Measurements from ENCODE around the gene ABCA9. TPM values are rescaled to one million over a fixed set of nuclear protein-coding genes. Genes with fewer than 3 reads are reported as not detected.

Gene ABCA9
- total RNA-seq, 4 donors from 2014 or later = 4.5 to 10.3 (median 7.7) TPM

- H3K4me3 ChIP-seq (ENCODE audit: low read depth, poor library complexity, severe bottlenecking) = no peak overlapping the region
- no peak for TF ChIP-seq POLR2A (IDR thresholded peaks at IDR 0.05)
- no peak for TF ChIP-seq CTCF (IDR thresholded peaks at IDR 0.05)
- intact Hi-C loops (cut with DNase I; ENCODE audit: low total_unique reads) = no loop called here
- WGBS, 2 donors = 80 to 81% methylated on average over 1 of the region's 1 CpG
- DNase-seq (ENCODE audit: low spot score in 2 of 2) = no peak
Measured at GRCh38 chr17:69096541-69096940, 35.8 kb upstream of the ABCA9 start.

- intact Hi-C loops (cut with DNase I; ENCODE audit: low total_unique reads) = no loop called here
- TF ChIP-seq POLR2A (IDR thresholded peaks at IDR 0.05) = no peak
- TF ChIP-seq CTCF (IDR thresholded peaks at IDR 0.05) = no peak
- WGBS, 2 donors = 90 to 98% methylated on average over 2 of the region's 2 CpGs
- no peak for DNase-seq (ENCODE audit: low spot score in 2 of 2)
- H3K4me3 ChIP-seq (ENCODE audit: low read depth, poor library complexity, severe bottlenecking) = no peak overlapping the region
Measured at GRCh38 chr17:69093995-69094394, 33.3 kb upstream of the ABCA9 start.

GRCh38 chr17:69093279-69093789 is 32.6 kb upstream of the ABCA9 start:
- no peak for DNase-seq (ENCODE audit: low spot score in 2 of 2)
- WGBS, 2 donors = 66 to 73% methylated on average over 8 of the region's 8 CpGs

GRCh38 chr17:69090365-69090764 is 29.6 kb upstream of the ABCA9 start:
- no peak overlapping the region for H3K4me3 ChIP-seq (ENCODE audit: low read depth, poor library complexity, severe bottlenecking)
- DNase-seq (ENCODE audit: low spot score in 2 of 2) = no peak
- no peak for TF ChIP-seq POLR2A (IDR thresholded peaks at IDR 0.05)
- TF ChIP-seq CTCF (IDR thresholded peaks at IDR 0.05) = no peak
- intact Hi-C loops (cut with DNase I; ENCODE audit: low total_unique reads) = no loop called here
- WGBS, 2 donors = 82 to 85% methylated on average over 4 of the region's 4 CpGs

More at GRCh38 chr17:69093279-69093789, 32.6 kb upstream of the ABCA9 start:
- intact Hi-C loops (cut with DNase I; ENCODE audit: low total_unique reads) = no loop called here
- H3K4me3 ChIP-seq (ENCODE audit: low read depth, poor library complexity, severe bottlenecking) = no peak overlapping the region
- TF ChIP-seq CTCF (IDR thresholded peaks at IDR 0.05) (no peak), POLR2A (IDR thresholded peaks at IDR 0.05) (no peak)

- TF ChIP-seq CTCF (IDR thresholded peaks at IDR 0.05) (no peak), POLR2A (IDR thresholded peaks at IDR 0.05) (no peak)
- intact Hi-C loops (cut with DNase I; ENCODE audit: low total_unique reads) = no loop called here
- WGBS, 2 donors = 75 to 81% methylated on average over 4 of the region's 4 CpGs
Measured at GRCh38 chr17:69088643-69089200, 28.0 kb upstream of the ABCA9 start.

GRCh38 chr17:69086641-69087040 is 25.9 kb upstream of the ABCA9 start:
- WGBS, 2 donors = 95 to 97% methylated on average over 1 of the region's 1 CpG
- H3K4me3 ChIP-seq (ENCODE audit: low read depth, poor library complexity, severe bottlenecking) = no peak overlapping the region
- intact Hi-C loops (cut with DNase I; ENCODE audit: low total_unique reads) = no loop called here
- no peak for DNase-seq (ENCODE audit: low spot score in 2 of 2)
- TF ChIP-seq POLR2A (IDR thresholded peaks at IDR 0.05) (no peak), CTCF (IDR thresholded peaks at IDR 0.05) (no peak)

More at GRCh38 chr17:69088643-69089200, 28.0 kb upstream of the ABCA9 start:
- no peak overlapping the region for H3K4me3 ChIP-seq (ENCODE audit: low read depth, poor library complexity, severe bottlenecking)
- DNase-seq (ENCODE audit: low spot score in 2 of 2) = no peak

Data from lower leg skin (tissue), 4 donors.